ENCODE data around the gene C1orf122. TPM values are rescaled to one million over a fixed set of nuclear protein-coding genes. Genes with fewer than 3 reads are reported as not detected.

The C1orf122 gene
- total and polyA plus RNA-seq, 4 donors: 4.7 to 70.2 (median 40.3) TPM

DNA sequence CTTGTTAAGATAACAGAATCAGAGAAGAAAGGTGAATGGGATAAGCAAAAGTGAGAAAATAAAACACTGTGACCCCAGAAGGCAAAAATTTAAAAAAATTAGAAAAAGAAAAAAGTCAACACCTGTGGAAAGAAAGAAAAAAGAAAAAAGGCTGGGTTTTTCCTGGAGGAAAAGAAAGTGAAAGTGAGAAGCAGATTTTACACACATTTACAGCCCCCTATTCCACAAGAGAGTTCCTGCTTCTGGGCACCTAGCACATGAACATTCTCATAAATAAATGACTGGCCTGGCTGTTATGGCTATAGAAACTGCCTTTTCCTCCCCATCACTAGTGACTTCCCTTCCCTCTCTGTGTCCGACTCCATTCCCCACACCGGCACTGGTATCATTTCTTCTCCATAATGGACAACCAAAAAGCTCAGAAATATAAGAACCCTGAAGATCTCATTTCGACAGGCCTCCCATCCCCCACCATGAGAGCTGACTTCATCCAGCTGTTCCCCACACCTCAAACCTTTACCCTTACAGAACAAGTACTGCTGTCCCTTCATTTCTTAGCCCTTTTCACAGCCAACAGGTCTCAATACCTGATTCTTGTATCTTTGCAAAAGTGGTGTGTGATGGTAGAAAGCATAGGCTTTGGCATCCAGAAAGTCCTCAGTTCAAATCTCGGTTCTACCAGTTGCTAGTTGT, 39.2 kb downstream of the C1orf122 start:
- Histone ChIP-seq H3K4me1 (ENCODE audit: control insufficient read depth in 5 of 5, insufficient read depth in 5 of 5, low read length in 5 of 5) (peaks cover 4 to 14% (median 11%) of the 10 kb centered on the region in 5 donors), H3K9me3 (ENCODE audit: control insufficient read depth in 4 of 4, insufficient read depth in 3 of 4, low read length in 3 of 4) (no peaks in the 10 kb centered on the region), H3K27ac (ENCODE audit: low read depth in 1 of 2, low read length in 1 of 2) (no peak overlapping the region), H3K9ac (ENCODE audit: insufficient read depth in 1 of 2, low read length in 2 of 2) (no peak overlapping the region), H3K36me3 (ENCODE audit: control insufficient read depth in 4 of 4, insufficient read depth in 4 of 4, low read length in 4 of 4) (peaks cover 2 to 8% (median 3%) of the 10 kb centered on the region in 4 donors), H3K4me3 (no peak overlapping the region), H3K27me3 (ENCODE audit: control insufficient read depth in 3 of 3, insufficient read depth in 3 of 3, low read length in 2 of 3) (no peaks in the 10 kb centered on the region)
- 31 to 70% methylated on average over 4 of the region's 4 CpGs for WGBS, 2 donors
- TF ChIP-seq, protein P1, sequence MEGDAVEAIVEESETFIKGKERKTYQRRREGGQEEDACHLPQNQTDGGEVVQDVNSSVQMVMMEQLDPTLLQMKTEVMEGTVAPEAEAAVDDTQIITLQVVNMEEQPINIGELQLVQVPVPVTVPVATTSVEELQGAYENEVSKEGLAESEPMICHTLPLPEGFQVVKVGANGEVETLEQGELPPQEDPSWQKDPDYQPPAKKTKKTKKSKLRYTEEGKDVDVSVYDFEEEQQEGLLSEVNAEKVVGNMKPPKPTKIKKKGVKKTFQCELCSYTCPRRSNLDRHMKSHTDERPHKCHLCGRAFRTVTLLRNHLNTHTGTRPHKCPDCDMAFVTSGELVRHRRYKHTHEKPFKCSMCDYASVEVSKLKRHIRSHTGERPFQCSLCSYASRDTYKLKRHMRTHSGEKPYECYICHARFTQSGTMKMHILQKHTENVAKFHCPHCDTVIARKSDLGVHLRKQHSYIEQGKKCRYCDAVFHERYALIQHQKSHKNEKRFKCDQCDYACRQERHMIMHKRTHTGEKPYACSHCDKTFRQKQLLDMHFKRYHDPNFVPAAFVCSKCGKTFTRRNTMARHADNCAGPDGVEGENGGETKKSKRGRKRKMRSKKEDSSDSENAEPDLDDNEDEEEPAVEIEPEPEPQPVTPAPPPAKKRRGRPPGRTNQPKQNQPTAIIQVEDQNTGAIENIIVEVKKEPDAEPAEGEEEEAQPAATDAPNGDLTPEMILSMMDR (IDR thresholded peaks at IDR 0.05; ENCODE audit: control extremely low read depth, extremely low read depth): no peak
- ATAC-seq (ENCODE audit: insufficient read depth, low FRiP score): no peak
- no peak for DNase-seq

DNA sequence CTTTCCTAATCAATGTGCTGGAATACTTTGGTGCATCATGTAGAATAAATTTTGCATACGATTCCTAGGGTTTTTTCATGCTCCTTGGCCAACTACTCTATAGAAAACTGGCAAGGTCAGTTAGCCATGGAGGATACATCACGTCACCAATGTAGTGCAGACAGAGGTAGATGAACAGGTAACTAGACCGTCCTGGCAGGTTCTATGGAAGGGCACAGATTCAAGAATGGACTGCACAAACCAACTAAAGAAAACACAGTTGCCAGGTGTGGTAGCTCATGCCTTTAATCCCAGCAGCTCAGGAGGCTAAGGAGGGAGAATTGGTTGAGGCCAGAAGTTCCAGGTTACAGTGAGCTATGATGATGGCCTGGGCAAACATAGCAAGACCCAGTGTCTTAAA, 41.9 kb downstream of the C1orf122 start:
- 94 to 96% methylated on average over 3 of the region's 3 CpGs for WGBS, 2 donors
- Histone ChIP-seq H3K27ac (ENCODE audit: low read depth in 1 of 2, low read length in 1 of 2) (no peak overlapping the region), H3K9me3 (ENCODE audit: control insufficient read depth in 4 of 4, insufficient read depth in 3 of 4, low read length in 3 of 4) (no peaks in the 10 kb centered on the region), H3K4me3 (no peak overlapping the region), H3K27me3 (ENCODE audit: control insufficient read depth in 3 of 3, insufficient read depth in 3 of 3, low read length in 2 of 3) (no peaks in the 10 kb centered on the region), H3K36me3 (ENCODE audit: control insufficient read depth in 4 of 4, insufficient read depth in 4 of 4, low read length in 4 of 4) (peaks cover 3 to 8% (median 4%) of the 10 kb centered on the region in 4 donors), H3K9ac (ENCODE audit: insufficient read depth in 1 of 2, low read length in 2 of 2) (no peak overlapping the region), H3K4me1 (ENCODE audit: control insufficient read depth in 5 of 5, insufficient read depth in 5 of 5, low read length in 5 of 5) (peaks cover 3 to 20% (median 11%) of the 10 kb centered on the region in 5 donors)
- ATAC-seq (ENCODE audit: insufficient read depth, low FRiP score): no peak
- no peak for DNase-seq
- TF ChIP-seq, protein P1 (IDR thresholded peaks at IDR 0.05; ENCODE audit: control extremely low read depth, extremely low read depth): no peak

DNA sequence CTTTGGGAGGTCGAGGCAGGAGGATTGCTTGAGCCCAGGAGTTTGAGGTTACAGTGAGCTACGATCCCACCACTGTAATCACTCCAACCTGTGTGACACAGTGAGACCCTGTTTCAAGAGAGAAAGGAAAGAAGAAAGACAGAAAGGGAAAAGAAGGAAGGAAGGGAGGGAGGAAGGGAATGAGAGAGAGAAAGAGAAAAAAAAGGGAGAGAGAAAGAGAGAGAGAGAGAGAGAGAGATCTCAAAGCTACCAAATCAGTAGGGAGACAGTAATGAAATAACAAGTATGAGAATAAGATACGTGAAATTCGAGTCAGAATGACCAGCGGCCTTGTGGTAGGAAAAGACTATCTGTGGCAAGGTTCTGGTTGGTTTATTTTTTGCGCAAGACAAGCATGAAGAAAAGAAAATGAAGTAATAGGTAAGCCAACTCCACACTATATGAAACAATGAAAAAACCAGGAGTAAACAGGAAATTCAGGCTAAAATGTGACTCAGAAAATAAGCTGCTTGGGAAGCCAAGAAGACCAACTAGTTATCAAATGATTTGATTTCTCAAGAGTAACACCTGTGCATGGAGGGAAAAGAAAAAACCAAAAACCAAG, 42.9 kb downstream of the C1orf122 start:
- Histone ChIP-seq H3K36me3 (ENCODE audit: control insufficient read depth in 4 of 4, insufficient read depth in 4 of 4, low read length in 4 of 4) (peaks cover 3 to 13% (median 7%) of the 10 kb centered on the region in 4 donors), H3K27ac (ENCODE audit: low read depth in 1 of 2, low read length in 1 of 2) (no peak overlapping the region), H3K27me3 (ENCODE audit: control insufficient read depth in 3 of 3, insufficient read depth in 3 of 3, low read length in 2 of 3) (no peaks in the 10 kb centered on the region), H3K9me3 (ENCODE audit: control insufficient read depth in 4 of 4, insufficient read depth in 3 of 4, low read length in 3 of 4) (no peaks in the 10 kb centered on the region), H3K9ac (ENCODE audit: insufficient read depth in 1 of 2, low read length in 2 of 2) (no peak overlapping the region), H3K4me3 (no peak overlapping the region), H3K4me1 (ENCODE audit: control insufficient read depth in 5 of 5, insufficient read depth in 5 of 5, low read length in 5 of 5) (peaks cover 3 to 20% (median 11%) of the 10 kb centered on the region in 5 donors)
- TF ChIP-seq, protein P1 (IDR thresholded peaks at IDR 0.05; ENCODE audit: control extremely low read depth, extremely low read depth): no peak
- ATAC-seq (ENCODE audit: insufficient read depth, low FRiP score): no peak
- no peak for DNase-seq
- WGBS, 2 donors: 41 to 78% methylated on average over 6 of the region's 6 CpGs

Measured in lung (tissue), 12 donors.